Measurements from ENCODE around the gene PITPNB.

- TF ChIP-seq, protein P1, sequence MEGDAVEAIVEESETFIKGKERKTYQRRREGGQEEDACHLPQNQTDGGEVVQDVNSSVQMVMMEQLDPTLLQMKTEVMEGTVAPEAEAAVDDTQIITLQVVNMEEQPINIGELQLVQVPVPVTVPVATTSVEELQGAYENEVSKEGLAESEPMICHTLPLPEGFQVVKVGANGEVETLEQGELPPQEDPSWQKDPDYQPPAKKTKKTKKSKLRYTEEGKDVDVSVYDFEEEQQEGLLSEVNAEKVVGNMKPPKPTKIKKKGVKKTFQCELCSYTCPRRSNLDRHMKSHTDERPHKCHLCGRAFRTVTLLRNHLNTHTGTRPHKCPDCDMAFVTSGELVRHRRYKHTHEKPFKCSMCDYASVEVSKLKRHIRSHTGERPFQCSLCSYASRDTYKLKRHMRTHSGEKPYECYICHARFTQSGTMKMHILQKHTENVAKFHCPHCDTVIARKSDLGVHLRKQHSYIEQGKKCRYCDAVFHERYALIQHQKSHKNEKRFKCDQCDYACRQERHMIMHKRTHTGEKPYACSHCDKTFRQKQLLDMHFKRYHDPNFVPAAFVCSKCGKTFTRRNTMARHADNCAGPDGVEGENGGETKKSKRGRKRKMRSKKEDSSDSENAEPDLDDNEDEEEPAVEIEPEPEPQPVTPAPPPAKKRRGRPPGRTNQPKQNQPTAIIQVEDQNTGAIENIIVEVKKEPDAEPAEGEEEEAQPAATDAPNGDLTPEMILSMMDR (IDR thresholded peaks at IDR 0.05), result no peak
- no peak for TF ChIP-seq POLR2A (IDR thresholded peaks at IDR 0.05)
Measured at GRCh38 chr22:27934069-27934468, 15.0 kb upstream of the PITPNB start.
